ENCODE measurements around the gene ME3.

DNA sequence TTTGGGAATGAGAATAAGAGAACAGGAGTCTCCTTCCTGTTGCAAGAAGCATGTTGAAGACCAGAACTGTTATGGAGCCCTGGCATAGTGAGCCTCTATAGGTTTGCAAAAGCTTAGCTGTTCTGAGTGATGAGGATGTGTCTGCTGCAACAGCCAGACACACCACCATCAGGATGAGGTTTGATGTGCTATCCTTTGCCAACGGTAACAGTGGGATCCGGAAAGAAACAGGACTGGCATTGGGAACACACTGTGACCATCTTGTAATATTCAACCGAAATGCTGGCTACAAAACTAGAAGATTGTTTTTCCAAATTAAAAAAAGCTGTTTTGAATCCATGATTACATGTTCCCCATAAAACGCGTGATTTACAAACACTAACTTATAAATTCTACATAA, 117.0 kb downstream of the ME3 start:
- TF ChIP-seq CTCF (IDR thresholded peaks at IDR 0.05): no peak
- TF ChIP-seq EZH2phosphoT487 (IDR thresholded peaks at IDR 0.05): no peak
- TF ChIP-seq EZH2 (IDR thresholded peaks at IDR 0.05): no peak

Measured in neural progenitor cell (in vitro differentiated cells).